GM12873 (cell line): ENCODE measurements around the gene PHF1.

ENCODE experiments used
- CTCF ChIP-seq: IDR thresholded peaks from 2 replicates; pipeline ENCODE4 v1.5.1; 2012; ENCODE audit warnings: low read depth, mild to moderate bottlenecking, moderate library complexity, low read length, control low read depth; ENCODE audit not compliant: insufficient read depth; ENCODE audit errors: missing control alignments

PHF1 gene

GRCh38 chr6:33439956-33440648 lies 29.3 kb downstream of the PHF1 start:
- no peak for TF ChIP-seq CTCF

GRCh38 chr6:33440649-33441309 lies 30.0 kb downstream of the PHF1 start:
- no peak for TF ChIP-seq CTCF

- no peak for TF ChIP-seq CTCF
Observed at GRCh38 chr6:33441457-33441856, 30.6 kb downstream of the PHF1 start.

GRCh38 chr6:33442283-33442682 lies 31.5 kb downstream of the PHF1 start:
- TF ChIP-seq CTCF, result no peak

- no peak for TF ChIP-seq CTCF
Observed at GRCh38 chr6:33443025-33443424, 32.2 kb downstream of the PHF1 start.

GRCh38 chr6:33443619-33444504 lies 33.0 kb downstream of the PHF1 start:
- TF ChIP-seq CTCF, result no peak

GRCh38 chr6:33445119-33445603 lies 34.3 kb downstream of the PHF1 start:
- TF ChIP-seq CTCF, result no peak
